HG03159 (cell line): ENCODE results near the gene P2RX6.
"Not testable (repeated sequence)": the region's sequence is repeated elsewhere in the genome, so short reads cannot be mapped to it uniquely, and the experiment has no call there.

Source experiments
- ATAC-seq: cut with Tn5 transposase; IDR thresholded peaks from one replicate; pipeline ENCODE4 v1.9.1; 2021; ENCODE audit warnings: mild to moderate bottlenecking, moderate library complexity; ENCODE audit not compliant: unreplicated experiment

P2RX6 gene

DNA sequence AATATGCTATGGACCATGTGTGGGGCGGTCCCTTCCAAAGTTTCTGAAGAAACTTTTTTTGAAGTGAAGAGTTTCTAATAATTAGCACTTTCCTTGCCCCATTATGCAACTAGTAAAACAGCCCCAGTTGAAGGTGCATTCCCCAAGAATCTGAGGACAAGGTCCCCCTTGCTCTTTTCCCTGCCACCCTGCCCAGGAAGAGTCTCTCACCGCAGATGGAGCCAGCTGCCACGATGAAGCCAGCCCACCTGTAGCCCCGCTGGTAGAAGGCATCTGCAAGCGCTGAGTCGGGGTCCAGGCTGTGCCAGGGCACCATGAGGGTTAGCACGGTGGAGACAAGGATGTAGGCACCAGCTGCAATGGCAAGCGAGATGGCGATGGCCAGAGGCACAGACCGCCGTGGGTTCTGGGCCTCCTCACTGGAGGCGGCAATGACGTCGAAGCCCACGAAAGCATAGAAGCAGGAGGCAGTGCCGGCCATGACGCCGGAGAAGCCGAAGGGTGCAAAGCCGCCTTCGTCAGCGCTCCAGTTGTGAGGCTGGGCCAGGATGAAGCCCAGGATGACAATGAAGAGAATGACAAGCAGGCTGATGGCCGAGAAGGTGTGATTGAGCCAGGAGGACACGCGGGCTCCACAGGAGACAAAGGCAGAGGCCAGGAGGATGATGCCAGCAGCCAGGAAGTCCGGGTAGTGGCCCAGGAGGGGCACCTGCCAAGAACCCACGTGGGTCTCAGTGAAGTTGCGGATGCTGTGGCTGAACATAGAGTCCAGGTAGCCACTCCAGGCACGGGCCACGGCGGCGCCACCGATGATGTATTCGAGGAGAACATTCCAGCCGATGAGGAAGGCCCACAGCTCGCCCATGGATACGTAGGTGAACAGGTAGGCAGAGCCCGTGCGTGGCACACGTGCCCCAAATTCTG is 15.9 kb downstream of the P2RX6 start:
- no peak for ATAC-seq

DNA sequence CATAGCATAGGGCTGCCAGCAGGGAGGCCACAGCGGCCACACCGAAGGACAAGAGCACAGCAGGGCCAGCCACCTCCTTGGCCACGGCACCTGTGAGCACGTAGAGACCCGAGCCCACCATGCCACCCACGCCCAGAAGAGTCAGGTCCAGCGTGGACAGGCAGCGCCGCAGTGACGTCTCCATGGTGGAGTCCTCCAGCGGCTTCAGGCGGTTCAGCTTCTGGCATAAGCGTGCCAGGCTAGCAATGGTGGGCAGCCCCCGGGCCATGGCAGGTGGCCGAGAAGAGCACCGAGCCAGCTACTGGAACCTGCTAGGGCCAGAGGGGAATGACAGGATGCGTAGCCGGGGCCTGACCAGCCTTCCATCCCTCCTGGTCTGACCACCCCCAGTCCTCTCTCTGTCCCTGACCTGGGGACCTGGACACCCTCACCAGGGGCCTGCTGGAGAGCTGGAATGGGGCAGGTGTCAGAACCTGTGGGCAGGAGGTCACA is 16.6 kb downstream of the P2RX6 start:
- no peak for ATAC-seq

DNA sequence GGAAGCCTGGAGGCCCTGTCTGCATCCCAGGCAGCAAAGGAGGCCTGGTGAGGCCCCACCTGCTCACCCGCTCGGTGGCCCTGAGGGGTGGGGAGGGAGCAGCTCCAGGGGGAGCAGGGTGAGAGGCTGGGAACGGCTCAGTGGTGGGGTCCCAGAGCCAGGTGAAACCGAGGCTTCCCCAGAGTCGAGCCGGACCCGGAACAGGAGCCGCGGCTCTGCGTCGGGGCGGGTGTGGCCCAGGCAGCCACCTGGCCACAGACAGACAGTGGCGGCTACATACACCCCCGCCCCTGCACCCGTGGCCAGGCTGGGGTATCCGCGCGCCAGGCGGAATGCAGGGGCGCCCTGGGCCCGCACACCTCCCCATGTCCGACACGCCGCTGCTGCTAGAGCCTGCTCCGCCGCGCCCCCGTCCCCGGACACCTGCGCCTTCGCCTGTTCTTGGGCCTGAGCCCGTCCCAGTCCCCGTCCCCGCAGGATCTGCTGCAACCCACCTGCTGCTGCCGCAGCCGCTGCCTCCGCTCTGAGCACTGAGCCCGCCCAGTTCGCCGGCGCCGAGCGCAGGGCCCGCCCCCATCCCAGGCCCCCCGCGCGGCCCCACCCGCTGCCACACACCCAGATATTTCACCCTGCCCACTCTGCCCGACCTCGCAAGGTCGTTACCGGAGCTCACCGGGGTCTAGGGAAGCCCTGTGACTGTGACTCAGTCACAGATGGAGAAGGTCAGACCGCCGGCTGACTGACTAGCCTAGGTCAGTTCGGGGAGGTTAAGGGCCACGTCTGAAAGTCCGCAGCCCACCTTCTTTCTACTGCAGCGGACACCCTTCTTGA is 17.3 kb downstream of the P2RX6 start, which contains the start of gene SLC7A4:
Gene SLC7A4, minus strand, starts transcription at position 525 of the 831 bp plus-strand sequence. CDS start 749 bp downstream, outside the sequence.
- no peak for ATAC-seq

DNA sequence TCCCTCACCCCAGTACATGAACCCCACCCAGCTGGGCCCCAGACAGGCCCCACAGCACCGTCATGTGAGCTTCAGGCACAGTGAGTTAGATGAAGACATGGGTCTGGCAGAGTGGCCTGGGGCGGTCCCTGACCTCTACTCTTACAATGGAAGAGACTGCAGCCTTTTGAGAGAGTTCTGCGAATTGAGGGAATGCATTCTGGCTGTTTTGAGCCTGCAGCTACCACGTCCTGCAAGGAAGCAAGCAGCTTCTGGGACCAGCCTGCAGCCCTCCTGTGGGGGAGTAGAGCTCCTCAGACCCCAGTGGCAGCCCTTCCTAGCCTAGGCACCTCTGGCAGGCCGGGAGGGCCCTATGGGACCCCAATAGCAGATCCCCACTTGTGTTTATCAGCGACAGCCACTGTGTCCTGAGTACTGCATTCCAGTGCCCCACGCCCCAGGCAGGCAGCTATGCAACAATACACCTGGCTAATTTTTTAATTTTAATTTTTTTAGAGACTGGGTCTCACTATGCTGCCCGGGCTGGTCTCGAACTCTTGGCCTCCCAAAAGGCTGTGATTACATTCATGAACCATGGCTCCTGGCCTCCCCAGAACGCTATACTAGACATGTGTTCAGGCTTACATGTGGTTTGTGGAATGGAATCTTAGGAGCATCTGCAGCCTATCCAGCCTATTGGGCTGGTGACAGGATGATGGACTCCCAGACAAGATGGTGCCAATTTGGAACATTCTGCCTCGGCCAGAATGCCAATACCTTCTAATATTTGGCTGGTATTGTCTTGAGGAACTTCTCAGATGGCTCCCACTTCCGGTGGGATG is 18.1 kb downstream of the P2RX6 start:
- ATAC-seq, result no peak

DNA sequence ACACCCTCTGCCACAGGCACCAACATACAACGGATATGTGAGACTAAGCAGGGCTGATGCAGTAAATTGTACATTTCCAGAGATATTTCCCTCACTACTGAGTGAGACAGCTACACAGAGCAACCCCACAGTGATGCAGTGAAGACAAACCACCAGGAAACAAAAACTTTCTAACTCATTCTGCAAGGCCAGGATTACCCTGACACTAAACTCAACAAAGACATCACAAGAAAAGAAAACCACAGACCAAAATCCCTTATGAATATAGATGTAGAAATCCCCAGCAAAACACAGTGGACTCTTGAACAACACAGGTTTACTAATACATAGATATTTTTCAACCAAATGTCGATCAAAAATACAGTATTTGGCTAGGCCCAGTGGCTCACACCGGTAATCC is 18.9 kb downstream of the P2RX6 start:
- ATAC-seq, result no peak

DNA sequence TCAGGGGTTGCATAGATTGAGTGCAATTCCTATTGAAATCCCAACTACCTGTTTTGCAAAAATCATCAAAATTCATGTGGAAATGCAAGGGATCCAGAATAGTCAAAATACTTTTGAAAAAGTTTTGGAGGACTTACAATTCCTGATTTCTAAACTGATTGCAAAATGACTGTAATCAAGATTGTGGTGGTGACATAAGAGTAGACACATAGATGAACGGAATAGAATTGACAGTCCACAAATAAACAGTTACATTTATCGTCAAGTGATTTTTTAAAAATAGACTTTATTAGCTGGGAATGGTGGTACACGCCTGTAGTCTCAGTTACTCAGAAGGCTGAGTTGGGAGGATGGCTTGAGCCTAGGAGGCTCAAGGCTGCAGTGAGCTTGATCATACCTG is 20.0 kb downstream of the P2RX6 start:
- no peak for ATAC-seq

DNA sequence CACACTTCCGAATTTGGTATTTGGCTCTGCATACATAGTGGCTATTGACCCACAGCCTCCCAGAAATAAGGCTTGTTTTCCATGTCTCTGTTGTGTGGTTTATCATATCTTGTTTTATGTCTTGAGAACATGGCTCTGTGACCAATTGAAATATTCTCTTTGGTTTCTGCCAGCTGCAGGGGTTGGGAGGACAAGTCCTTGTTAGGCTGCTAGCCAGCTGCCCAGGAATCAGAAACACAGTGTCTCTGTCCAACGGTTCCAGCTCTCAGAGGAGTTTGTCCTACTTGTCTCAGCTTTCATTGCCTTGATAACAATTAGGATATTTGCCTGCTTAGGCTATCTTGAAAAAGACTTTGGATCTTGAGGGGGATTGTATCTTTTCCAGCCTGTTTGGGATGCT is 23.4 kb downstream of the P2RX6 start:
- no peak for ATAC-seq

DNA sequence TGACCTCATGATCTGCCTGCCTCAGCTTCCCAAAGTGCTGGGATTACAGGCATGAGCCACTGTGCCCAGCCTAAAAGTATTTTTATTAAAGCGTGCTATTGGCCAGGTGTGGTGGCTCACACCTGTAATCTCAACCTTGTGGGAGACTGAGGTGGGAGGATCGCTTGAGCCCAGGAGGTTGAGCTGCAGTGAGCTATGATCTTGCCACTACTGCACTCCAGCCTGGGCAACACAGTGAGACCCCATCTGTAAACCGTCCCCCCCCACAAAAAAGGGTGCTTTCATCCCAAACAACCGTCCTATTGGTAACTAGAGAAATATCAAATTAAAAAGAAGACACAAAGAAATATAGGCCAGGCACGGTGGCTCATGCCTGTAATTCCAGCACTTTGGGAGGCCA is 24.2 kb downstream of the P2RX6 start:
- not testable (repeated sequence) for ATAC-seq

DNA sequence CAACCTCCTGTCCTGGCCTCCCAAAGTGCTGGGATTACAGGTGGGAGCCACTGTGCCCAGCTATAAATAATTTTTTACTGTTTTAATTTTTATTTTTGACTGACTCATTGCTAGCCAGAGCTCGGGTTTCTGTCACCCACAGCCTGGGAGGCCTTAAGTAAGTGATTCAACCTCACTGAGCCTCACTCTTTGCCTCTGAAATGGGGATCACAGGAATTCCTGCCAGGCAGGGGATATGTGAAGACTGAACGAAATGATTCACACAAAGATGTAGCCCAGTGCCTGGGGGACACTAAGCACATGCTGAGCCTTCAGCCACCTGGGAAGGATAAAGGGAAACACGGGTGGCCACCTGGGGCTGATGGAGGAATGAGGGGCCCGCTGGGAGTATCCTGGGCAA is 27.0 kb downstream of the P2RX6 start:
- no peak for ATAC-seq

DNA sequence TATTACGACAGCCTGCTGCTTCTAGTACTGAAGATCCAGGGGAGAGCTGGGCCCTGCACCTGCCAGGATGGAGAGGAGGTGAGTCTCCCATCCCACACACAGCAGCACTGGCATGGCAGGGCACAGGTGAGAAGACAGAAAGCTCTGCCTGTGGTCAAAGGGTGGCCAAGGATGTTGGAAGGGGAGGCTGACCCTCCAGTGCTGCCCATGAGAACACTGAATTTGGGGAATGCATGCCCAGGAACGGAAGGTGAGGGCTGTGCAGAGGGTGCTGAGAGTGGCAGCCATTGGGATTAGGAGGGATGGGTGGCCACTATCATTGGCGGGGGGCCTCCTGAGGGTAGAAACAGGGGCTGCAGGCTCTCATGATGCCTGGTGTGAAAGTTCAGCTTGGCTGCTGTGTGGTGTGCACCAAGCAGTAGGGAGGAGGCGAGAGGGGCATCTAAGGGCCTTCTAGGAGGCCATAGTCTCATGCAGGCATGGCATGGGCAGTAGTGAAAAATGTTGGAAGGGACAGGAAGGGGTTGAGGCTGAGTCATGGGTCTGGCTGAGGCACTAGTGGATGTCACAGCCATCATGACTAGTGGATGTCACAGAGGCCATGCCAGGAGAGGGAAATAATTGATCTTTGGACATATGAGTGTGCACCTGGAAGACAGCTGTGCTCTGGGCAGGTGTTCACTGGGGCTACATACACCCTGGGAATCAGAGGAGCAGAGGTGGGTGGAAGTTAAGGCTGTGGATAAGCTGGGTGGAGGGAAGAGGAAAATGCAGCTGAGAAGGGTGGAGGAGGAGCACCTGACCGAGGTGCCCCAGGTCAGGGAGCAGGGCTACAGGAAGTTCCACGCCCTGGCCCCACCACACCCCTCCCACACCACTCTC is 28.3 kb downstream of the P2RX6 start:
- ATAC-seq, result no peak

DNA sequence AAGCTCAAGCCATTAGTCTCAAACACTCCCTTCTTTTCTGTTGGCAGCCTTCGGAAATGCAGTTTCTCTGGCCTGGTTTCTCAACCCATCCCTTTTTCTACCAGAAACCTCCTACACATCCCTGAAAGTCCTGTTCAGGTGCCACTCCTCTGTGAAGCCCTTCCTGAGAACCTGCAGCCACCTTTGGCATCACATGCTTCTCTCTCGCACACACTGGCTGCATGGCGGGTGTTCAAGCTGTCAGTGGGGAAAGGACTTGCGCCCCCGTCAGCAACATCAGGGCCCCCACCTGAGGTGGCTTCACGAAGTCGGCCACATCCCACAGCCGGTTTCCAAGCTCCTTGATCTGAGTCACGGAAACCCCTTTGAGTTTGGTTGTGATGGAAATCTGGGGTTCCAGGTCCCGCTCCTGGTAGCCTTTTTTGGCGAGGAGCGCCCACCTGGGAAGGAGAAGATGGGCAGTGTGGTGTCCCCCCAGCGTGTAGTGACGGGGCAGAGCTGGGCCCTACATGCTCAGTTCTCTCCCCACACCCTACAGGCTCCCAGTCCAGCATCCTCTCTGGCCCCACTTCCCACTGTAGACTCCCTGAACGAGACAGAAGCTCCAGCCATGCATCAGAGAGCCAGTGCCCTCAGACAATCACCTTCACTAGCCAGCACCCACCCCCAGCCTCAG is 29.0 kb downstream of the P2RX6 start:
- no peak for ATAC-seq

DNA sequence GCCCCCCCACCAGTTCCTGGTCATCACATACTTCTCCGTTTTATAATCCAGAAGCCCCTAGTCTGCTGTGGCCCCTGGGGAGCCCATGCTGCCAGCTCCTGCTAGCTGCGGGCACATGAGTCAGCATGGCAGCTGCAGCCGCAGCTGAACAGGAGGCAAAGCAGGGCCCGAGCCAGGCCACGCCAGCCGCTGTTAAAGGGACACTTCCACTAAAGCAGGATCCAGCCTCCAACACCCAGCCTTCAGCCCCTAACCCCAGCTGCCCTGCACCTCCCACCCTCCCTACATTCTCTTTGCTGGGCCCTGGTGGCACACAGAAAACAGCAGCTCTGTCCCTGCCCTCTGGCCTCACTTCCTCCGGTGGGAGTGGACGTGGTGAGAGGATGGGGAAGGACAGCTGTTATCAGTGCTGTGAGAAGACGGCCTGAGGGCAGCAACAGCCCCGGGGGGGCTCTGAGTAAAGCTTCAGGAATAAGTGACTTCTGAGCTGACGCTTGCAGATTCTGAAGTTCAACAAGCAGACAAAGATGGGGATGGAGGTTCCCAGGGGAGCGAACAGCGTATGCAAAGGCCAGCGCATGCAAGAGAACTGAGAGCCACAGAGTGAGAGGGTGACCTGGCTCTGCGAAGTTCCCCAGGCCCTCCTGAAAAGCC is 30.1 kb downstream of the P2RX6 start:
- ATAC-seq, result peak; percentile 13

DNA sequence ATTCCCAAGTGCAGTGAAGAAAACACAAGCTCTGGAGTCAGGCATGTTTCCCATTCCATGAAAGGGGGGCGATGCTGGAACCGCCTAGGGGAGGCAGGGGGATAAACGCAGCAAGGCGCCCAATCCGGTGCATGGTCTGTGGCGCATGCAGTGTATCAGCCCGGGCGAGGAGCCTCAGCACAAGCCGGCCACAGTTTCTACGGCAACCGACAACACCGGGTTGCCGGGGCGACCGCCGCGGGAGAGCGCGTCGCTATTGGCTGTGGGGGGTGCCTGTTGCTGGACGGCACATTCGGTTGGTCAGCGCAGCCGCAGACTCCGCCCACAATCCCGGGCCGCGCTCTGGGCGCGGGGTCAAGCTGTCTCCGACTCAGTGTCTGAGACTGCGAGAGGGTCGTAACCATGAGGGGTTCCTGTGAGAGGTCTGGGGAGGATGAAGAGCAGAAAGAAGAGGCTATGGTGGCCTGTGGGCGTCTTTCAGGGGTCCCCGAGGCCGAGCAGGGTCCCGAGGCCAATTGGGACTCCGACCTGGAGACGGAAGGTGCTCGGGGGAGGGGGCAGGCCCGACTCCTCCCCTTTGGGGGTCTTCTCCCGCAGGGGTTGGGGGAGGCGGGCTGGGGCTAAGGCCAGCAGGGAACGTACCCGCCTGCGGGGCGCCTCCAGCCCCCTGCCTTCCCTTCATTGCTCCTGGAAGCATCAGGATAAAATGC is 30.8 kb downstream of the P2RX6 start, which contains the start of gene LRRC74B:
Gene LRRC74B, plus strand, starts transcription at position 362 of the 710 bp plus-strand sequence. Its CDS starts 41 bp downstream, at position 403.
- peak; percentile 90 for ATAC-seq

DNA sequence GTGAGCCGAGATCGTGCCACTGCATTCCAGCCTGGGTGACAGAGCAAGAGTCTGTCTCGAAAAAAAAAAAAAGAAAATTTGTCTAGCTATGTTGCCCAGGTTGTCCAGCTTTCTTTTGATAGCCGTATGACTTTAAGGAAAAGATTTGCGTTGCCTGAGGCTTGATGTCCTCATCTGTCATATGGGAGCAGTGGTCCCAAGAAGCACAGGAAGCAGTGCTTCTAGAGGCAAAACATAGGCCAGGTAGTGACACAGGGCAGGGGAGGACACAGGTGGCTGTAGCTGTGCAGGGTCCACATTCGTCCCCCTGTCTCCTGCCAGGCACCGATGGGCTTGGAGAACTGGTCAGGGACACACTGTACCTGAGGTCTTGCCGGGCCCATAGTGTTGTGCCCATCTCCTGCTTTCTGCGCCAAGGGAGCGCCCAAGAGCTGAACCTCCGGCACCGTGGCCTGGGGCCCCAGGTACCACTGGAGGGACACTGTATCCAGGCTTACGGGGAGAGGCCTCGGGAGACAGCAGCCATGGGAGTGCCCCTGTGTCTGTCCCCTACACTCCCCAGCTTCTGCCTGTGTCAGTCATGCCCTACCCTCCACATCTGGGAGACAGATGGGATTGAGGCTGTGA is 32.2 kb downstream of the P2RX6 start:
- ATAC-seq, result no peak

DNA sequence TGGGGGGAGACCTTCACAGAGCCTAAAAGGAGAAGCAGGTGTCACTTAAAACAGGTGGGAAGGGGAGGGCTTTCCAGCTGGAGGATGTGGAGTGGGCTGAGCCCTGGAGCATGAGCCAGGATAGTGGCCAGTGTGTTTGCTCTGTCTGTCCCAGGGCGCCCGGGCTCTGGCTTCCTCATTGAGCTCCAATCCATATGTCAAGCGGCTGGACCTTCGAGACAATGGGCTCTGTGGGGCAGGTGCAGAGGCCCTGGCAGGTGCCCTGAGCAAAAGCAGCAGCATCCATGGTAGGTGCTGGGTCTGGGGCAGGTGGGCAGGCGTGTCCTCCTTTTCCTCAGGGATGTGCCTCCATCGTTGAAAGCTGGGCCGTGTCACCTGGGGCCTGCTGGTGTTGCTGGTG is 32.8 kb downstream of the P2RX6 start:
- ATAC-seq, result no peak

DNA sequence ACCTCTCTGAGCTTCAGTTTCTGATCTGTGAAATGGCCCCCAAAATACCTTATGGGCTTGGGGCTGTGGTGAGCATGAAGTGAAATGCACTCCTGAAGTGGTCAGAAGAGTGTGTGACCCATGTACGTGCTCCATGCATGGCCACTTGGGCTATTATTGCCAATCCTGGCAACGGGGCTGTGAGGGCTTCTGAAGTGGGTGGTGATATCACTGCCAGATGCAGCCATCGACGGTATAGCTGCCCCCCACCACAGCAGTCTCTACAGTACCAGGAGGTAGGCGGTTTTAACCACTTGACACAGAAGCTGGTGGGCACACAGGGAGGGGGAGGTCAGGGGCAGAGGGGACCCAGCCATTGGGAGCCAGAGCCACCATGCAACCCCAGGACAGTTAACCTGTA is 33.5 kb downstream of the P2RX6 start:
- not testable (repeated sequence) for ATAC-seq

DNA sequence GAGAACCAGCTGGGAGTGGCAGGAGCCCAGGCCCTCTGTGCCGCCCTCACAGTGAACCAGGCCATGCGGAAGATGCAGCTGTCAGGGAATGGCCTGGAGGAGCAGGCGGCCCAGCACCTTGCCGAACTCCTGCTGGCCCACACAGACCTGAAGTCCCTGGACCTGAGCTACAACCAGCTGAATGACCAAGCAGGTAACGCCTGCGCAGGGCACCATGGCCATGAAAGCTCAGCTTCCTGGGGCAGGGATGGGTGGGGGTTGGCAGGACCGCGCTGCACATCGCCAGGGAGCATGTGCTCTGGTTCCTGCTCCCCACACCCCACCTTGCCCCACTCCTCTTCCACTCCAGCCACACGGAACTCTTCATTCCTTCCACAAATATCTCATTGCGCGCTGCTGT is 34.0 kb downstream of the P2RX6 start:
- not testable (repeated sequence) for ATAC-seq
